Measurements from ENCODE around the gene RGPD8.
"Not testable (repeated sequence)": the region's sequence is repeated elsewhere in the genome, so short reads cannot be mapped to it uniquely, and the experiment has no call there.

RGPD8 gene

DNA sequence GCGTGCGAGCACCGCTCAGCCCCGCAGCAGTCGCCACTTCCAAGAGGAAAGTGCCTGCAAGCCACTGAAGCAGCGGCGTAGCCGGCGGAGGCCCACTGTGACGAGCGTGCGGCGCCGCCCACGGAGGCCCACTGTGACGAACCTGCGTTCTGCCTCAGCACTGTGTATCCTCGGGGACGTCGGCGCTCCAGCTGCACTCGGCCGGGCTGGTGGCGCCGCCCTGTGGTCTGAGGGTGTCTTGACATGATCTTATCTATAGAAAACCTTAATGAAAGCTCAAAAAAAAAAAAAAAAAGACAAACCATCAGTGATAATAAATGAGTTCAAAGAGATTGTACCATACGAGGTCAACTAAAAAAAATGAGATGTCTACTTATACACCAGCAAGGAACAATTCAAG is at the start of gene RGPD8:
TSS of gene RGPD8 (minus strand) at position 166 of the 400 bp plus-strand sequence. CDS start 192 bp downstream, outside the sequence.
- TF ChIP-seq, protein P1, sequence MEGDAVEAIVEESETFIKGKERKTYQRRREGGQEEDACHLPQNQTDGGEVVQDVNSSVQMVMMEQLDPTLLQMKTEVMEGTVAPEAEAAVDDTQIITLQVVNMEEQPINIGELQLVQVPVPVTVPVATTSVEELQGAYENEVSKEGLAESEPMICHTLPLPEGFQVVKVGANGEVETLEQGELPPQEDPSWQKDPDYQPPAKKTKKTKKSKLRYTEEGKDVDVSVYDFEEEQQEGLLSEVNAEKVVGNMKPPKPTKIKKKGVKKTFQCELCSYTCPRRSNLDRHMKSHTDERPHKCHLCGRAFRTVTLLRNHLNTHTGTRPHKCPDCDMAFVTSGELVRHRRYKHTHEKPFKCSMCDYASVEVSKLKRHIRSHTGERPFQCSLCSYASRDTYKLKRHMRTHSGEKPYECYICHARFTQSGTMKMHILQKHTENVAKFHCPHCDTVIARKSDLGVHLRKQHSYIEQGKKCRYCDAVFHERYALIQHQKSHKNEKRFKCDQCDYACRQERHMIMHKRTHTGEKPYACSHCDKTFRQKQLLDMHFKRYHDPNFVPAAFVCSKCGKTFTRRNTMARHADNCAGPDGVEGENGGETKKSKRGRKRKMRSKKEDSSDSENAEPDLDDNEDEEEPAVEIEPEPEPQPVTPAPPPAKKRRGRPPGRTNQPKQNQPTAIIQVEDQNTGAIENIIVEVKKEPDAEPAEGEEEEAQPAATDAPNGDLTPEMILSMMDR (IDR thresholded peaks at IDR 0.05; ENCODE audit: insufficient read depth, missing control alignments) = peak; percentile 49
- FAIRE-seq; DNase-seq (ENCODE audit: insufficient read length, low spot score): not testable (repeated sequence)

DNA sequence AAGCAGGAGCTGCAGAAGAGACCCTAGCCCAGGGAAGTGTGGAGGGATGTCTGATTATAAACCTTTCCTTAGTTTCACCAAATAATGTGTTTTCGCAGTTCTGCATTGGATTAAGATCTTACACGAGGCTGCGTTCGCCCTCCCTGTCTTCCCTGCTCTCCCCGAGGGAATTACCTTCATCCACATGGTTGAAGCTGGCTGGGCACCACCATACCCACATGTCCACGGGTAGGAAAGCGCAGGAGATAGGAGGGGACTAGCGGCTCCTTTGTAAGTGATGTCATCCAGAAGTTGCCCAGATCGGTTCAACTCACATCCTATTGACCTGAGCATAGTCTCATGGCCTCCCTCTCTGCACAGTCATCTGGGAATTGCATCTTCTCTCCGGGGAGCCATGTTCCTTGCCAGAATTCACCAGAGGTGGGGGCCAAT is 49.6 kb upstream of the RGPD8 start:
- DNase-seq (ENCODE audit: insufficient read length, low spot score) = no peak
- TF ChIP-seq, protein P1 (IDR thresholded peaks at IDR 0.05; ENCODE audit: insufficient read depth, missing control alignments) = no peak
- no peak for FAIRE-seq

DNA sequence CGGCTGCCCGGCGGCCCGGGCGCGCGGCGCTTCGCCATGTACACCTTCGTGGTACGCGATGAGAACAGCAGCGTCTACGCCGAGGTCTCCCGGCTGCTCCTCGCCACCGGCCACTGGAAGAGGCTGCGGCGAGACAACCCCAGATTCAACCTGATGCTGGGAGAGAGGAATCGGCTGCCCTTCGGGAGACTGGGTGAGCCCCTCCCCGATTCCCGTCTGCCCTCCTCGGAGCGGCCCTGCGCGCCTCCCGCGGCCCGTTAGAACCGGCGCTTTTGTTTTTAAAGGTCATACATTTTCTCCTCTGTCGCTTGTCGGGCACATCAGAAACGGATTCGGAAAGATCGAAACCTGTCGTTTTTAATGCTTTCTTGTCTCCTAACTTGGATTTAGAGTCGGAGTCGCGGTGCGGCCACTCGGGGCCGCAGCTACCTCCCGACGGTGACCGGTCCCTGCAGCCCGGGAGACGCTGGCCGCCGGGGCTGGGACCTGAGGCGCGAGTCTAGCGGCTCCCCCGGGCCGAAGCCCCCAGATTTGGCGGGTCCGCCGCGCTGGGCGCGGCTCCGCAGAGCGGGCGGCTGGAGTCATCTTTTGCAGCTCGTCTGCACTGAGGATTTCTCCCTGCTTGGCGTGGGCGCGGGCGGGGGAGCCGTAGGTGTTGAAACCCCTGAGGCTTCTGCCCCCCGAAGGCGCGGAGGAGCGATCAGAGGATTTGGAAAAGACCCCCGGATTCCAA is 49.0 kb upstream of the RGPD8 start:
- no peak for DNase-seq (ENCODE audit: insufficient read length, low spot score)
- no peak for FAIRE-seq
- TF ChIP-seq, protein P1 (IDR thresholded peaks at IDR 0.05; ENCODE audit: insufficient read depth, missing control alignments) = no peak

DNA sequence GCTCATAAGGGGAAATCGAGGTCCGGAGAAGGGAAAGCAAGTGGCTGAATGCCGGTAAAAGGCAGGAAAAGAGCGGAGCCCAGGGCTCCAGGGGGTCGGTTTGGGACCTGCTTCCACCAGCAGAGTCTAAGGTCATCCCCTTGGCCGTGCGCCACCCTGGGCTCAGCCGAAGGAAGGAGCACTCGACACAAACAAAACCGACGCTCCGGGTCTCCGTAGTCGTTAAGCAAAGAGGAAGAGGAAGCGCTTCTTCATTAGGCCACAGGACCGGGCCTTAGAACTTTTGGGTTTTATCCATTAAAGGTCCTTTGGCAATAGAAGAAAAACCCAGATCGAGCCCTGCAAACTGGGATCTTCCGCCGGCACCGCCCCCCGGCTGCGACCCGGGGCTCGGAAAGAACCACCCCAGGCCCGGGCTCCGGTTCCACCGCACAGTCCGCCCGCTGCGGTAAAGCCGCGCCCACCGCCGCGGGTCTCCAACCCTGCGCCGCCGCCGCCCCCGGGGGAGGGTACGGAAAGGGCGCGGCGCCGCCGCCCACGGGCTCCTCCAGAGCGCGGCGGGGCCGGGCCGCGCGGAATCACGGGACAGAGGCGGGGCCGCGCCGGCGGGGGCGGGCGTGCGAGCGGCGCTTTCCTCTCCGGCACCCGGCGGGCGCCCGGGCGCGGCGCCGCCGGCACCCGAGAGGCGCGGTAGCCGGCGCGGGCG is 48.2 kb upstream of the RGPD8 start, which contains the start of gene TTL:
TSS of gene TTL (plus strand) at position 629 of the 706 bp plus-strand sequence. CDS start 189 bp downstream, outside the sequence.
- FAIRE-seq = no peak
- DNase-seq (ENCODE audit: insufficient read length, low spot score) = peak; percentile 47

DNA sequence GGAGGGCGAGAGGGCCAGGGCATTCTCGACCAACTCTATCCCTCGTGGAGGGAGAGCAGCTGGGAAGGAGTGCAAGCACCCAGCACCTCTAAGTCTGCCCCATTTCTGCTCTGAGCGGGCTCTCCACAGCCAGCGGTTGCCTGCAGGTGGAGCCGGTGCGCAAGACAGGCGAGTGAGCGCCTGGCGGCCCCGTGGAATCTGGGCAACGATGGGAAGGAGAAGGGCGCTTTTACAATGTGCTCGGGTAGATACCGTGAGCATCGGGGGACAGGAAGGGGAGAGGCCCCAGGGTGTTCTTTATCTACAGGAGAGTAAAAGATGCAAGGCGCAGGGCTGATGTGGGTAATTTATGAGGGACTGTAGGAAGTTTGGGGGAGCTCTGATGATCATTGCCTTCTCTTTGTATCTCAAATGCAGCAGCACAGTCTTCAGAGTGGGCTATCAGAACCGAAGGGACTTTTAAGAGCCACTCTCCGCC is 47.6 kb upstream of the RGPD8 start:
- DNase-seq (ENCODE audit: insufficient read length, low spot score) (peak; percentile 75), FAIRE-seq (no peak)
- TF ChIP-seq, protein P1 (IDR thresholded peaks at IDR 0.05; ENCODE audit: insufficient read depth, missing control alignments) = peak; percentile 93

More for the DNA sequence above, 48.2 kb upstream of the RGPD8 start, which contains the start of gene TTL:
- TF ChIP-seq, protein P1 (IDR thresholded peaks at IDR 0.05; ENCODE audit: insufficient read depth, missing control alignments) = no peak

DNA sequence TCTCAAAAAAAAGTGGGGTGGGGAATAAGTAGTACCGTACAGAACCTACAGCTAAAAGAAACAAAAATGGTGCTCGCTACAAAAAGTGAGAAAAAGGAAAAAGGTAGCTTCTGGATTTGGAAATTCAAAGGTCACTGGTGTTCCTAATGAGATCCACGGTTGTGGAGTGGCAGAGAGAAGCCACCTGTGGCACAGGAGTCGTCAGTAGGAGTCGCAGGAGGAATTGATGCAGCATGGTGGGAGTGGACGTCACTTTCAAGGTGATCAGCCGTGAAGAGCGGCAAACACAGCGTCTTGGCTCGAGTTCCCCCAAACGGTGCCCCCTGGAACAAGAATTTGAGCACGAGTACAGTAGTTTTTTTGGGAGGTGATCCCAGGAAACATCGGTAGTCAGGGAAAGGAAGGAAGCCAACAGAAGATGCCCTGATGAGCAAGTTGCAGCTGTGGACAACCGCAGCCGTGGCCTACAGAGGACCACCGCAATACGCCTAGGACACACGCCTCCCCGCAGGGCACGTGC is 47.1 kb upstream of the RGPD8 start:
- TF ChIP-seq, protein P1 (IDR thresholded peaks at IDR 0.05; ENCODE audit: insufficient read depth, missing control alignments) = no peak
- no peak for FAIRE-seq
- DNase-seq (ENCODE audit: insufficient read length, low spot score) = no peak

All from D721Med (cell line).